ENCODE results near the gene RFTN2.
"Not testable (repeated sequence)": the region's sequence is repeated elsewhere in the genome, so short reads cannot be mapped to it uniquely, and the experiment has no call there.

Gene RFTN2, protein sequence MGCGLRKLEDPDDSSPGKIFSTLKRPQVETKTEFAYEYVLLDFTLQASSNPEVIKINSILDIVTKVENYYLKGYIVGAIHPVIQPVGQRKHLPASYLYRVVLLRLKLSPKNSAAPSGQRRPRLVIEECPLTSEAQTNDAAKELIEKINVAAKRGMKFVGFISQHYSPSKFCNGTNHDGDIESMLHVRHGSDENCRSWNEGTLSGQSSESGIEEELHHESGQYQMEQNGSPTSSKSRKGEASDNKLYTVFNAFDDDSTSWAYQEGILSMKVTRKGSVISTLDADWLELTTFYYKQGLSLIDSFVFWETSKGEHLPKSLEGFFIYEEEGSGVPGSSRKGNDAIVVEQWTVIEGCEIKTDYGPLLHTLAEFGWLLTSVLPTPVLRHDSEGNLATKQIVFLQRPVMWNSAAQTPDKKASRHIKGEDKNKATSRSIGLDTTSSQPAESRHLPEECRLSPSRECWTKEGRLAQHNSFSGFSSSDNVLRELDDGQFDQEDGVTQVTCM

DNA sequence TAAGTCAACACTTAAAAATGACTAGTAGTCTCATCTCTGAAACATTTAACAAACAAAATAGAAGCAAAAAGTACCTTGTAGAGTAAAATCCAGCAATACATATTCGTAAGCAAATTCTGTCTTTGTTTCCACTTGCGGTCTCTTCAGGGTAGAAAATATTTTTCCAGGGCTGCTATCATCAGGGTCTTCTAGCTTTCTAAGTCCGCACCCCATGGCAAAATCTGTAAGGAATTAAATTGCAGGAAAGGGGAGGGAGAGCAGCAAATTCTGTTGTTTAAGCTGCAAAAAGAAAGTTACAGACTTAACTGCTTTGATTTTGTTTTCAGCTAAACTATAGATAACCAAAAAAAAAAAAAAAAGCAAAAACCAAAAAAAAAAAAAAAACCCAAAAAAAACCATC is at the start of gene RFTN2:
Gene RFTN2, minus strand, starts transcription at position 342 of the 400 bp plus-strand sequence. Its CDS starts 129 bp downstream, at position 213.
- DNase-seq (ENCODE audit: low spot score), result no peak

DNA sequence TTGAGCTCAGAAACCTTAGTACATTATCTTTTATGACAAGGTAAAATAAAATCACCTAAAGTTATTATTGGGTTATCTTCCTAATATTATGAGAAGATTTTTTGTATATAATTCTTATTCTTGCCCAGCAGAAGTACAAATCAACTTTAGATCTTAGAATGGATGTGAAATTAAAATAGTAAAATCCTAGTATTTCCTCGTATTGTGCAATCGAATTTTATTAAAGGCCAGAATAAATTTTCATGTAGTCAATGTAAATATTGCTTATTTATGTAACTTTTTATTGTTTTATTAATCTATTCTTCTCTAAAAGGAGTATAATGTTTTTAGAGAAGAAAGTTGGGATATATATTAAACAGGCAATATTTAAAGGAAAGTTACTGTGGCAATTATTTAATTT is 42.5 kb upstream of the RFTN2 start:
- no peak for DNase-seq (ENCODE audit: low spot score)

DNA sequence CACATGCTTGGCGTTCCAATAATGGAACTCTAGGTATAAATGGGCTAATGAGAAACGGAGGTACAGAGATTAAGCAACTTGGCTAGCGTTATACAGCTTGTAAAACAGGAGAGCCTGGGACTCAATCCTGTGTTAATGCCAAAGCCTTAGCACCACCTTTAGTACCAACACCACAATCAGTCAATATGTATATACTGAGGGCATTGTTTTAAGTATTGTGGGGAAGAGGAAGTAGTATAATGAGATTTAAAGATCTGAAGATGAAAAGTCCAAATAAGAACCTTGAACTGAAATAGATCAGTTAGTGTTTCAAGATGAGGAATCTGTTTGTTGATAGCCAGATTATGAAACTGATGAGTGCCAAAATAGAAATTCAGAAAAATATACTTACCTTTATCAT is 37.9 kb upstream of the RFTN2 start:
- DNase-seq (ENCODE audit: low spot score), result no peak

DNA sequence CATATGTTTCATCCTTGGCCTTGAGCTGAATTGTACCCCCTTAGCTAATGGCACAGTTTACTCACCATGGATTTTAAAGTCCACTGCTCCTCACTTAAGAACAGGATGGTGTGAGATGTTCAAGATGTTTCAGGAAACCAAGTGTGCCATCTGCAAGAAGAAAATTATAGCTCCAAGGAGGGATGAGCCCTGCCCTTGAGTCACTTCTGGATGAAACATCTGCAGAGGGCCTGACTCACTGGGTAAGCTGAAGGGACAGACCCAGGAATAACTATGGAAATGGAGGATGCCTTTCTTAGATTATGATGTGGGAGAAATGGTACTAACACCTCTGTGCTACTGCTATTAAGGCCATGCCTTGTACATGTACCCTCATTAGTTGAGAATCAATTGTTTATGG is 36.2 kb upstream of the RFTN2 start:
- no peak for DNase-seq (ENCODE audit: low spot score)

DNA sequence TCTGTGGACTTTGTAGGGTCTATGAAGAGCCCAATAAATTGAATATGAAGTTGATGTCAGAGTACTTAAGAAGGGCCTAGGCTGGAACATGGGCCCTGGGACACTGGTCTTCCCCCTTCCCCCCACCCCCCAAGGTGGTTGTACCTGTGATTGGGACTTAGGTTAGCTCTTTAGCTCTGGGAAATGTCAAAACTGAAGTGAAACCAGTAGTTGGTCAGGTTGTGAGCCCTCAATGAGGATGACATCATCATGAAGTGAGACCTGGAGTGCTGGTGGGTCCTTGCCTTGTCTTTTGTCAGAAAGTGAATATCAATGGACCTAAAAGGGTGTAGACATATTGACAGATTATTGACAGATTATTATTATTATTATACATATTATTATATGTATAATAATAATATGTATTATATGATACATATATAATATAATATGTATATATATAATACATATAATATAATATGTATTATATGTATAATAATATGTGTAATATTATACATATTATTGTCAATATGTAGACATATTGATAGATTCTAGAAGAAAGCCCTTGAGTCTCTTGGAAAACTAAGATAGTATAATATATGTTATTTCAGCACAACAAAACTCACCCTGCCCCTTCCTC is 35.1 kb upstream of the RFTN2 start:
- DNase-seq (ENCODE audit: low spot score), result no peak

DNA sequence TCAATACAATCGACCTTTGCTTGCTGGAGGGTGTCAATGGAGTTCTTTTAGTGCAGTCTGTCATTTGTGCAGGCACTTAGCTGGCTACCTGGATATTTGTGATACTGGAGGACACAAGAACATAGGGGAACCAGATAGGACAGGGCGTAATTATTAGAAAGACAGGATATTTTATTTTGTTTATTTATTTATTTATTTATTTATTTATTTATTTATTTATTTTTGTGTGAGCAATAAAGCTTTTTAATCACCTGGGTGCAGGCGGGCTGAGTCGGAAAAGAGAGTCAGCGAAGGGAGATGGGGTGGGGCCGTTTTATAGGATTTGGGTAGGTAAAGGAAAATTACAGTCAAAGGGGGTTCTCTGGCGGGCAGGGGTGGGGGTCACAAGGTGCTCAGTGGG is 33.8 kb upstream of the RFTN2 start:
- not testable (repeated sequence) for DNase-seq (ENCODE audit: low spot score)

DNA sequence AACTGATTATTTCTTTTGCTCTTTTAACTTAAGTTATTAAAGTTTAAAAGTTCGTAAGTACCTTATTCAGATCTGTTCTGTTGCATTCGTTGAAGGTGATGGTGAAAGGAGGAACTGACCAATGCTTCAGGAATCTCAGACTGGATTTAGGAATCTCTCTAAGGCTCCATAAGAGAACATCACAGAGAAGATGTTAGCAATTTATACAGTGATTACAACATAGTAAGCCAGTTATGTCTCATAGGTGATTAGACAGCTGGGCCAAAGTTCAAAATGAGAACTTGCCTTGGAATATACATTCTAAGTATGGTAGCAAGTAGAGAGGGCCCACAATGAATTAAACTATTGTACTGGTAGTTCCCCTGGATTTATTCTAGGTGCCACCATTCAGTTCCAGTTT is 32.9 kb upstream of the RFTN2 start:
- no peak for DNase-seq (ENCODE audit: low spot score)

DNA sequence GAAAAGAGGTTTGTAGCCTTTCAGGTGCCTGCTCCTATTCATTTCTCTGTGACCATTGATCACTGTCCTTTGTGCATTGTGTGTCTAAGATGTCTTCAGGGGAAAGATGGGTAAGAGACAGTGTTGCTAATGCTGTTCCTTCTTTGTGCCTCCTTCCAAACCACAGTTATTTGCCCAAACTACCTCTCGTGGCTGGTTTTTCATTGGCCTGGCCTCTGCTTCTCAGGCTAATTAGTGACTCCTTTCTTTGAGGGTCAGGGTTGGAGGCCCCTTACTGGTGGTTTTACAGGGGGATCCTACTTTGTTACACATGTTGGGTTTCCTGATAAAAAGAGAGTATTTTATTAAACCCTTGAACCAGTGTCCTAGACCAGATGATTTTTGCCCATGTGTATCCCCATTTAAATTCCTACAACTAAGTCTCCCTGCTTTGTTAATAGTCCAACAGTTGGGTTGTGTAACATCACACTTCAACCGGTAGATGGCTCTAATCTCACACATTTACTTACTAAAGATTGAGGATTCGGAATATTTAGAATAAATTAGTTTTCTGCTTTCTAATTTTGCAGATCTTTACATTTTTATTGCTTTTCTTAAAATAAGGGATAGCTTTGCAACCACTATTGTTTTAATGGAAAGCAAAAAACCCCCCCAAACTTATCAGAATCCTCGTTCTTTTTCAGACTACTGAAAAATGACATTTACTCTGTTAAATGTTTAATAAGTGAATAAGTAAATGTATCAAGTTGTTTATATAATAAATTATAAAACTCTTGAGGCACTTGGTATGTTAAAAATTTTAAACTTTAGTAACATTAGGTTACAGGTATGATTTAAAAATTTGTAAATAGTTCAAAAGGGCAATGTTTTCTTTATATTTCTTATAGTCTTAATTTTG is 32.2 kb upstream of the RFTN2 start:
- peak; percentile 58 for DNase-seq (ENCODE audit: low spot score)

DNA sequence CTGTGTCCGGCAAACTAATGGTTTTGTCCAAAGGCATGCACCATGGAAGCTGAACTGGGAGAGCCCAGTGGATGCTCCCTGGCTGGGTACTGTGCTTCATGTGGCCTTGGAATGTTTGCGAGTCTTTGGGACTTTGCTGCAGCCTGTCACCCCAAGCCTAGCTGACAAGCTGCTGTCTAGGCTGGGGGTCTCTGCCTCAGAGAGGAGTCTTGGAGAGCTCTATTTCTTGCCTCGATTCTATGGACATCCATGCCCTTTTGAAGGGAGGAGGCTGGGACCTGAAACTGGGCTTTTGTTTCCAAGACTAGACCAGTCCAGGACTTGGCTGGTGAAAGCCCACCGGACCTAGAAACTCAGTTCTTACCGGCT is 31.4 kb upstream of the RFTN2 start:
- DNase-seq (ENCODE audit: low spot score), result no peak

DNA sequence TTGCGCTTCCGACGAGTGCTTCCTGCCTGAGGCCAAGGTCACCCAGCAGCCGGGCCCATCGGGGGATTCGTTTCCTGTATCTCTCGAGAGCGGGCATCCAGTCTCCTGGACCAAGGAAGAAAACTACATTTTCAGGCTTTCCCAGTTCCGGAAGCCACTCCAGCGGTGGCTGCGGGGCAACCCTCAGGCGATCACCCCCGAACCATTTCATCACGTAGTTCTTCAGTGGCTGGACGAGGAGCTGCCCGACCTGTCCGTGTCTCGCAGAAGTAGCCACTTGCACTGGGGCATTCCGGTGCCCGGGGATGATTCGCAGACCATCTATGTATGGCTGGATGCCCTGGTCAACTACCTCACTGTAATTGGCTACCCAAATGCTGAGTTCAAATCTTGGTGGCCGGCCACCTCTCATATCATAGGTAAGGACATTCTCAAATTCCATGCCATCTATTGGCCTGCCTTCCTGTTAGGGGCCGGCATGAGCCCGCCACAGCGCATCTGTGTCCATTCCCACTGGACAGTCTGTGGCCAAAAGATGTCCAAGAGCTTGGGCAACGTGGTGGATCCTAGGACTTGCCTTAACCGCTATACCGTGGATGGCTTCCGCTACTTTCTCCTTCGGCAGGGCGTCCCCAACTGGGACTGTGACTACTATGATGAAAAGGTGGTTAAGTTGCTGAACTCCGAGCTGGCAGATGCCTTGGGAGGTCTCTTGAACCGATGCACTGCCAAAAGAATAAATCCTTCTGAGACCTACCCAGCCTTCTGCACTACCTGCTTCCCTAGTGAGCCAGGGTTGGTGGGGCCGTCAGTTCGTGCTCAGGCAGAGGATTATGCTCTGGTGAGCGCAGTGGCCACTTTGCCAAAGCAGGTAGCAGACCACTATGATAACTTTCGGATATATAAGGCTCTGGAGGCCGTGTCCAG is 30.8 kb upstream of the RFTN2 start:
- DNase-seq (ENCODE audit: low spot score), result no peak

DNA sequence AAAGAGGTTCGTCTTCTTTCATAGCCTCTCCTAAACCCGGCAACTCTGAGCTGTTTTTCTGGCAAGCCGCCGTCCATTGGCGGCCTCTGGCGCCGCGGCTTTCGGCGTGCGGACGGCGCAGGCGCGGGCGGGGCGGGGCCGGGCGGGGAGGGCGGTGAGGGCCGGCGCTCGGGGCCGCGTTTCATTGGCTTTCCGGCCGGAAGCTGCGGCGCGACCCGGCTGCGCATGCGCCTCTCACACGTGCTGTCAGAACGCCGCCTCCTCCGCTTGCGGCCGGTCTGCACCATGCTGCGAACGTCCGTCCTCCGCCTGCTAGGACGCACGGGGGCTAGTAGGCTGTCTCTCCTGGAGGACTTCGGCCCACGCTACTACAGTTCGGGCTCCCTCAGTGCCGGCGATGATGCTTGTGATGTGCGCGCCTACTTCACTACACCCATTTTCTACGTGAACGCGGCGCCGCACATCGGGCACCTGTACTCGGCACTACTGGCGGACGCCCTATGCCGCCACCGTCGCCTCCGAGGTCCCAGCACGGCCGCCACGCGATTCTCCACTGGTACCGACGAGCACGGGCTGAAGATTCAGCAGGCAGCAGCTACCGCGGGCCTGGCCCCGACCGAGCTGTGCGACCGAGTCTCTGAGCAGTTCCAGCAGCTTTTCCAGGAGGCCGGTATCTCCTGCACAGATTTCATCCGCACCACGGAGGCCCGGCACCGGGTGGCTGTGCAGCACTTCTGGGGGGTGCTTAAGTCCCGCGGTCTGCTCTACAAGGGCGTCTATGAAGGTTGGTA is 29.9 kb upstream of the RFTN2 start, which contains the start of gene MARS2:
Gene MARS2, plus strand, starts transcription at position 249 of the 791 bp plus-strand sequence. Its CDS starts 37 bp downstream, at position 286.
- peak; percentile 94 for DNase-seq (ENCODE audit: low spot score)

DNA sequence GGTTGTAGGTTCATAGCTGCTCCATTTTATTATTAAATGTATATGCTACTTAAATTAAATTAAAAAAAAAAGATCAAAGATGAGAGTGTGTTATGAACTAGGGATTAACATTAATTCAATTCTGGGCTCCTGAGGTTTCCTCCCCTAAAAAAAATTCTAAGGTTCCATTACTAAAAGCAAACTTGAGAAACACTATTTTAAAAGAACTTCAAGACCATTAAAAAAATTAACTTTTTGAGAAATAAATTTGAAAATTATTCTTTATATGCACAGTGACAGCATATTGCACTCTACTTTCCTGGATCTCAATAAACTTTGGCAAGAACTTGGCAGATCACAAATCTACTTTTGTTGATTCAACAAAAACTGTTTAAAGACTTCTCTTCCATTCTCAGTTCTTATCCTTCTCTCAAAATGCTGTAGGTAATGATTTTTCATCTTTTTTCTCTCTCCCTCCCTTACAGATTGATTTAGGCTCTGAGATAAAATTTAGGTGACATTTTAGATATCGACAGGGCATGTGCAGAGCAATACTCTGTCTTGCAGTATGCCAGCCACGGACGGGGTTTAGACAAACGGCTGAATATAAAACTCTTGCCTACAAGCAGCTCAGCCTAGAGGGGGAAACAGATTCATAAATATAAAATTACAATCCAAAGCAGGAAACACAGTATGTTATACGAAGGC is 29.2 kb upstream of the RFTN2 start:
- no peak for DNase-seq (ENCODE audit: low spot score)

DNA sequence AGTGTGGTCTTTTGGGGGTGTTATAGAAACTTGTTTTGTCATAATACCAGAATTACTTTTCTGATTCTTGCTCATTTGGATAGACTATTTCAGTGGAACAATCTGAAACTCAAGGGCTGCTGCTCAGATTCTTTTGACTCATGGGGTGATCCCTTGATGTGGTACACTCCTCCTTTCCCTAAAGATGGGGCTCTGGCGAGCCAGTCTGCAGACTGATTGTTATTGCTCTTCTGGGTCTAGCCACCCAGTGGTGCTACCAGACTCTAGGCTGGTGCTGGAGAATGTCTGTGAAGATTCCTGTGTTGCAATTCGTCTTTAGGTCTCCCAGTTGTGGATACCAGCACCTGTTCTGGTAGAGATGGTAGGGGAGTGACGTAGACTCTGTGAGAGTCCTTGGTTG is 25.6 kb upstream of the RFTN2 start:
- DNase-seq (ENCODE audit: low spot score), result no peak

DNA sequence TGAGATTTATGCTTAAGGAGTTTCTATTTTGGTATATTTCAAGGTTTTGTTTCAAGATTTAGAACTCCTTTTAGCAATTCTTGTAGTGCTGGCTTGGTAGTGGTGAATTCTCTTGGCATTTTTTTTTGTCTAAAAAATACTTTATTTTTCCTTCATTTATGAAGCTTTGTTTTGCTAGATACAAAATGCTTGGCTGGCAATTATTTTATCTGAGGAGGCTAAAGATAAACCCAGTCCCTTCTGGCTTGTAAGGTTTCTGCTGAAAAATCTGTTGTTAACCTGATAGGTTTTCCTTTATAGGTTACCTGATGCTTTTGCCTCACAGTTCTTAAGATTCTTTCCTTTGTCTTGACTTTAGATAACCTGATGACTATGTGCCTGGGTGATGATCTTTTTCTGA is 24.3 kb upstream of the RFTN2 start:
- DNase-seq (ENCODE audit: low spot score), result not testable (repeated sequence)

DNA sequence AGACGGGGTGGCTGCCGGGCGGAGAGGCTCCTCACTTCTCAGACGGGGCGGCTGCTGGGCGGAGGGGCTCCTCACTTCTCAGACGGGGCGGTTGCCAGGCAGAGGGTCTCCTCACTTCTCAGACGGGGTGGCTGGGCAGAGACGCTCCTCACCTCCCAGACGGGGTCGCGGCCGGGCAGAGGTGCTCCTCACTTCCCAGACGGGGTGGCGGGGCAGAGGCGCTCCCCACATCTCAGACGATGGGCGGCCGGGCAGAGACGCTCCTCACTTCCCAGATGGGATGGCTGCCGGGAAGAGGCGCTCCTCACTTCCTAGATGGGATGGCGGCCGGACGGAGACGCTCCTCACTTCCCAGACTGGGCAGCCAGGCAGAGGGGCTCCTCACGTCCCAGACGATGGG is 21.2 kb upstream of the RFTN2 start:
- DNase-seq (ENCODE audit: low spot score), result not testable (repeated sequence)

DNA sequence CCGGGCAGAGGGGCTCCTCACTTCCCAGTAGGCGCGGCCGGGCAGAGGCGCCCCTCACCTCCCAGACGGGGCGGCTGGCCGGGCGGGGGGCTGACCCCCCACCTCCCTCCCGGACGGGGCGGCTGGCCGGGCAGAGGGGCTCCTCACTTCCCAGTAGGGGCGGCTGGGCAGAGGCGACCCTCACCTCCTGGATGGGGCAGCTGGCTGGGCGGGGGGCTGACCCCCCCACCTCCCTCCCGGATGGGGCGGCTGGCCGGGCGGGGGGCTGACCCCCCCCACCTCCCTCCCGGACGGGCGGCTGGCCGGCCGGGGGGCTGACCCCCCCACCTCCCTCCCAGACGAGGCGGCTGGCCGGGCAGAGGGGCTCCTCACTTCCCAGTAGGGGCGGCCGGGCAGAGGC is 20.6 kb upstream of the RFTN2 start:
- not testable (repeated sequence) for DNase-seq (ENCODE audit: low spot score)

DNA sequence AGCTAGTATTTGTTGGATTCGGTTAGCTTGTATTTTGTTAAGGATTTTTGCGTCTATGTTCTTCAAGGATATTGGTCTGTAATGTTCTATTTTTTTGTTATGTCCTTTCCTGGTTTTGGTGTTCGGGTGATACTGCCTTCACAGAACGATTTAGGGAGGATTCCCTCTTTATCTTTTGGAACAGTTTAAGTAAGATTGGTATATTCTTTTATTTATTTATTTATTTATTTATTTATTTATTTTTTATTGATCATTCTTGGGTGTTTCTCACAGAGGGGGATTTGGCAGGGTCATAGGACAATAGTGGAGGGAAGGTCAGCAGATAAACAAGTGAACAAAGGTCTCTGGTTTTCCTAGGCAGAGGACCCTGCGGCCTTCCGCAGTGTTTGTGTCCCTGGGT is 19.8 kb upstream of the RFTN2 start:
- not testable (repeated sequence) for DNase-seq (ENCODE audit: low spot score)

DNA sequence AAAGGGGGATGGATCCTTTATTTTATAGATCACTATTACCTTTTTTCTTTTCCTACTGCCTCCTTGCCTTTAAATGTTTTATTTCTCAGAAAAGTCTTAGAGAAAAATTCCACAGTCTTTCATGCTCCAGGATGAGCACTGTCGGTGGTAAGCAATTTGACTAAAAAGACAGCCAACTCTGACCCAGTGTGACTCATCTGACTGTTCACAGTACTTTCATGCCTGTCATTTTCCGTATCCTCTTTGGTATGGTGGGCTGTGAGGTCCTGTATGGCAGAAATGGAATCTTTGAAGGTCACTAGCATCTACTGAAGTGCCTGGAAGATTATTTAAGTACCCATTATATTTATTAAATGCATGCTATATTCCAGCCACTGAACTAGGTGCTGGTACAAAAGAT is 2.1 kb upstream of the RFTN2 start:
- no peak for DNase-seq (ENCODE audit: low spot score)

DNA sequence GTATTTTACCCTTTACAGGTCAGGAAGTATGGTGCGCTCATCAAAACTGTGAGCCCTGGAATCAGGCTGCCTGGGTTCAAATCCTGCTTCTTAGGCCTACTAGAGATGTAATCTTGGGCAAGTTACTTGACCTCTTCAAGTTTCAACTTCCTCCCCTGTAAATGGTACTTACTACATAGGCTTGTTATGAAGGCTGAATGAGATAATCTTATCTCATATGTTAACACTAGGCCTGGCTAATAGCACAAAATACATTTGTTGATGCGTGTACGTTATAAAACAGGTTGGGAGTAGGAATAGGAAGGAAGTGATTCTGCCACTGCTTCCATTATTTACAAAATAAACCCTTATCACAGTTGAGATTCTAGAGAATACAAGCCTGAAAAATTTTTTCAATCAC is 1.7 kb upstream of the RFTN2 start:
- no peak for DNase-seq (ENCODE audit: low spot score)

DNA sequence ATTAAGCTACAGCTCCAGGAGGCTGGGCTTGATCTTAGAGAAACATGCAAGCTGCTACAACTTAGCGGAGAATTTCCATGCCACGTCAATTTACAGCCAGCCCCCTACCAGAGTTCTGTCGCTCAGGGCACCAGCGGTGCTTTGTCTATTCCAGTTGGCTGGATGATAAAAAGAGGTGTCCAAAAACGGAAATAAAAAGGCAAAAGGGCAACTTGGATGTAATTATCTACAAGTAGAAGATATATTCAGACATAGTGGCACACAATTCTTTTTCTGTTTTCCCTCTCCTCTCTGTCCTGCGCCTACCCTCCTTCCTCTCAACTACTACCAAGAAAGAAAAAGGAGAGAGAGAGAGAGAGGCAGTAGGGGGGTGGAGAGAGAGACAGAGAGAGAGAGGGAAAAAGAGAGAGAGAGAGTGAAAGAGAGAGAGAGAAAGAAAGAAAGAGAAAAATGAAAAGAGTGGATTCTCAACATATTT is 363 bp upstream of the RFTN2 start:
- DNase-seq (ENCODE audit: low spot score), result no peak

Data from hematopoietic multipotent progenitor cell treated with erythropoietin and hydrocortisone succinate and interleukin-3 and kit ligand, for 17 days (in vitro differentiated cells).